Measurements from ENCODE around the gene MBLAC1.
"Not testable (repeated sequence)": the region's sequence is repeated elsewhere in the genome, so short reads cannot be mapped to it uniquely, and the experiment has no call there.

Gene MBLAC1

GRCh38 chr7:100124301-100125230, 2.2 kb upstream of the MBLAC1 start:
- no peak for DNase-seq

GRCh38 chr7:100126239-100126930, 382 bp upstream of the MBLAC1 start:
- DNase-seq: no peak

- DNase-seq: no peak
Measured at GRCh38 chr7:100127866-100128636, 1.3 kb downstream of the MBLAC1 start.

- no peak for DNase-seq
Measured at GRCh38 chr7:100128637-100128963, 1.8 kb downstream of the MBLAC1 start.

GRCh38 chr7:100130220-100130607, 3.4 kb downstream of the MBLAC1 start:
- not testable (repeated sequence) for DNase-seq

GRCh38 chr7:100130608-100131453, 4.1 kb downstream of the MBLAC1 start:
- DNase-seq: peak; percentile 90

GRCh38 chr7:100132126-100132525, 5.4 kb downstream of the MBLAC1 start:
- DNase-seq: no peak

- DNase-seq: peak; percentile 48
Measured at GRCh38 chr7:100132697-100133151, 6.0 kb downstream of the MBLAC1 start.

GRCh38 chr7:100137851-100138760, 11.3 kb downstream of the MBLAC1 start:
- DNase-seq: no peak

GRCh38 chr7:100141555-100141949, 14.8 kb downstream of the MBLAC1 start:
- no peak for DNase-seq

- no peak for DNase-seq
Measured at GRCh38 chr7:100142461-100142860, 15.7 kb downstream of the MBLAC1 start.

GRCh38 chr7:100146350-100146749, 19.6 kb downstream of the MBLAC1 start:
- not testable (repeated sequence) for DNase-seq

- DNase-seq: no peak
Measured at GRCh38 chr7:100147278-100147677, 20.5 kb downstream of the MBLAC1 start.

- DNase-seq: no peak
Measured at GRCh38 chr7:100148225-100148558, 21.4 kb downstream of the MBLAC1 start.

- DNase-seq: peak; percentile 93
Measured at GRCh38 chr7:100148559-100149328, 22.0 kb downstream of the MBLAC1 start, which contains the start of gene LAMTOR4. Gene LAMTOR4 (plus strand): TSS chr7:100148918. CDS start chr7:100148973, 55 bp downstream.

GRCh38 chr7:100152404-100152803, 25.6 kb downstream of the MBLAC1 start:
- DNase-seq: no peak

- DNase-seq: no peak
Measured at GRCh38 chr7:100152937-100153666, 26.3 kb downstream of the MBLAC1 start.

GRCh38 chr7:100153708-100154535, 27.2 kb downstream of the MBLAC1 start:
- DNase-seq: no peak
